GM18519 (cell line): ENCODE results near the gene FICD.
"Not testable (repeated sequence)": the region's sequence is repeated elsewhere in the genome, so short reads cannot be mapped to it uniquely, and the experiment has no call there.

Experiments
- ATAC-seq: cut with Tn5 transposase; IDR thresholded peaks from one replicate; pipeline ENCODE4 v1.9.1; 2021; ENCODE audit warnings: mild to moderate bottlenecking, moderate library complexity; ENCODE audit not compliant: unreplicated experiment, low FRiP score

The FICD gene

DNA sequence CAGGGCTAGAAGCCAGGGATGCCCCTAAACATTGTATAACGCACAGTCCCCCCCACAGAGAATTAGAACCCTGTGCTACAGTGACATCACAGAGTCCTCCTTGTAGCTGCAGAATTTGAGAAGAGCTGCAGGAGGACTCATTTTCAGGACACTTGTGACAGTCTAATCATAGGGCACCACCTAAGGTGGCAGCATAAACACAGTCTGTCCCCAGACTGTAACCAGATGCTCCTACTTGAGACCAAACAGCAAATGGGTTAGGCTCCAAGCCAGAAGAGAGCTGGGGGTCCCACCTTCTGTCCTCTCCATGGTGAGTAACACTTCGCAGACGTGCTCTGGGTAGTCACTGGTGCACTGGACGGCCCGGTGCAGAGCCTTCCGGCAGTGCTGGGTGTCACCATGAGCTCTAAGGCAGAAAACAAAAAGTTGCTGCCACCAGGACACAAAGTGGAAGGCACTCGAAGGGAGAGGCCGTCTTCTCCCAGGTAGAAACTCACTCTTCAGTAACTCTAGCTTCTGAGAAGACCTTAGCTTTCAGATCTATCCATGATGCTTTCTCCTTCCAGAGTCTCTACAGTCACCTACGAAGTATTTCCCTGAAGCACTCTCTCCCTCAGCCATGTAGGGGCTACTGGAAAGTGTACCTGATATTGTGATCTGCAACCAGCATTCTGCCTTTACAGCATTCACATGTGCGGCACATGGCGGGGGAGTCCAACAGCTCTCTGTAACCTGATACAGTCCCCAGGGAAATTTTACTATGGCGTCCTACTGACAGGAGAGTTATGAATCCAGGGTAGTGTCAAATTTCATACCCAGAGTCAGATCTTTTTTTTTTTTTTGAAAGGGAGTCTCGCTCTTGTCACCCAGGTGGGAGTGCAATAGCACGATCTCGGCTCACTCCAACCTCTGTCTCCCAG lies 17.1 kb downstream of the FICD start:
- no peak for ATAC-seq

DNA sequence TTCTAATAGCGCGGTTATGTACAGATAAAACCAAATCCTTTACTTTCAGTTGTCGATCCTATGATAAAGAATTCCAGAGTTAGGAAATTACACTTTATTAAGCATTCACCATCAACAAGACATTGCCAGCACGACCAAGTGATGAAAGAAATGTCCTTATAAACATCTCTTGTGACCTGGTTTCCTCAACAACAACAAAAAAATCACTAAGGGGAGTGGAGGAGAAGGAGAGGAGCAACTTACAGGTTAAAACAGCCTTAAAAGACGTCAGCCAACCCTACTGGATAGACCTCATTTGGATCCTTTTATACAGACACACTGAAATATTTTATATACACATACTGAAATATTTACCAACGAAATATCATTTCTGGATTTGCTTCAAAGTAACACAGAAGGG lies 23.1 kb downstream of the FICD start:
- ATAC-seq = no peak

DNA sequence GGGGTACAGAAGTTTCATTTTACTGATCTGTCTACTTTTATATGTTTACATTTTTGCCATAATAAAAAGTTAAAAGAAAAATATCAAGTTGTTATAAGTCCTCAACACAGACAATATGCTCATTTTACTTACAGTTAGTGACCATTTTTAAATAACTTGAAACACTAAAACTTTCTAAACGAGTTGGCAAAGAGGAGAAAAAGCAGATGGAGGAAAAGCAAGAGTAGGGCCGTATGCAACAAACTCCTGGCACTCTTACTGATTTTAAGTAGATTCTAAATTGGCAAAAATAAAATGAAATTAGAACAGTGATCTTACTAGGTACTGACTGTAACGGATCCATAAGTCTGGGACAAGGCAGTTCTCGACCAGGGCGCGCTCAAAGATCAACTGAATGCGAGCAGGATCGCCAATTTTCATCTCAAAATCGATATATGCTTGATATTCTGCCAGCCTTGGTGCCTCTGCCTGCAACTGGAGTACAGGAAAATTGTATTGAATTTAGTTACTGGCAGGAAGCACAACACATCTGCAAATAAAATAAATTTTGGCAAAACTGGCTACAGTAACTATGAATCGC lies 23.6 kb downstream of the FICD start:
- ATAC-seq = no peak

DNA sequence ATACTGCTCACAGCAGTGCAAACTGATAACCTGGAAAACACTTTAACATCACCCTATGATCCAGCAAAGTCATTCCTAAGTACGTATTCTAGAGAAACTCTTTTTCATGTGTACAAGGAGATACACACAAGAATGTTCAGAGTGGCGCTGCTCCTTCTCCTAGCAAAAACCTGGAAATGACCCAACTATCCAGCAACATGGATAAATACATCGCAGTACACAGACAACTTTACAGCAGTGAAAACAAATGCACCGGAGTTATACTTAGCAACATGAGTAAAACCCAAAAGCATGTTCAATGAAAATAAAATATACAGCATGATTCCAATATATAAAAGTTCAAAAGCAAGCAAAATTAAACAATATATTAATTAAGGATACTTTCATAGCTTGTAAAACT lies 27.2 kb downstream of the FICD start:
- ATAC-seq = no peak

DNA sequence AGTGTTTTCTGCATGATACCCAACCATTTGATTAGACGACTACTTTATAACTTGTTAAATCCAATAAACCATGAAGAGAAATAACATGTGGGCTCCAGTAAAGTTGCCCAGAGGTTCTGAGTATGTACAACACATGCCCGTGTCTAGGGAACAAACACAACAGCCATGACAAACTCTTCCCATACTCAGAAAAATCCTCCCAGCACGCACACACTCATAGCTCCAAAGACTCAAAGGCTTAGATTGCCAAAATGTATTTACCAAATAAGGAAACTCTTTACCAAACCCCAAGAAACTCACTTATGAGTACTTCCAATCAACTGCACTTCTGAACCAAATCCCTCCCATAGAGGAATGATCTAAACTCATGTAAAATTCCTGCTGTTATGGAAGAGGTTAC lies 28.6 kb downstream of the FICD start:
- ATAC-seq = no peak

DNA sequence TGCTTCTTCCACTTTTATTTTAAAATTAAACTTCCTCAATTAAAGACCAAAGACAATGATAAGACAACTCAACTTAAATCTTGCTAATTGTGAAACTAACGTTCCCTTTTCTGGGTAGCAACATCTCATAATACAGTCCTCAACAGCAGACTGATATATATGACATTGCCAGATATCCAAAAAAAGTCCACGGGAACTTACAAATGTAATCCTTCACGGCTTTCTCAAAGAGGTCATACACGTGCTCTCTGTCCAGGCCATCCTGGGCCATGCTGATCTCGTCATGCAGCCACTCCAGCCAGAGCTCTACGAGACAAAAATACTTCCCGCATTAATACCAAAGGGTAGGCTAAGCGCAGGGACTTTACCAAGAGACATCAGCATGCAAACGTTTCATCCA lies 32.6 kb downstream of the FICD start:
- ATAC-seq = no peak

DNA sequence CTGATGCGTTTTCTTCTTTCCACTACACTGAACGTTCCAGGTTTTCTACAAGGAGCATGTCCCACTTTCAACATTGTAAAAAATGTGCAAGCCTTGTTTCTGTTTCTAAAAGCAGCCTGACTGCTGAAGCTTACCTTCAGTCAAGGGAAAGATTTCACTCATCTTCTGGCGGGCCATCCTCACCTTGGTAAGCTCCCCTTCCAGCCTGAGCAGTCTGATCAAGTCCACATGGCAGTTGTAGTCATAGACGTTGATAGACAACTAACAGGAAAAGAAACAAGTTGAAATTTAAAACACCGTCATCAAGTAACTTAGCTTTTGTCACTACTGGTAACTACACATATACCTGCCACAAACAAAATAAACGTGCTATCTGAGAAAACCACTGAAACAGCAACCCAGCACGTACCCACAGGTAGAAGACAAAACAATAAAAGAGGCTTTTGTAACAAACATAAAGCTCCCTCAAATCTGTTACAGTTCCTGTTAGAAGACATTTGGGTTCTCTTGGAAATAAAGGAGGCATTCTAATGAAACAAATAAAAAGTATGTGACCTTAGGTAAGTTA lies 34.0 kb downstream of the FICD start:
- no peak for ATAC-seq

DNA sequence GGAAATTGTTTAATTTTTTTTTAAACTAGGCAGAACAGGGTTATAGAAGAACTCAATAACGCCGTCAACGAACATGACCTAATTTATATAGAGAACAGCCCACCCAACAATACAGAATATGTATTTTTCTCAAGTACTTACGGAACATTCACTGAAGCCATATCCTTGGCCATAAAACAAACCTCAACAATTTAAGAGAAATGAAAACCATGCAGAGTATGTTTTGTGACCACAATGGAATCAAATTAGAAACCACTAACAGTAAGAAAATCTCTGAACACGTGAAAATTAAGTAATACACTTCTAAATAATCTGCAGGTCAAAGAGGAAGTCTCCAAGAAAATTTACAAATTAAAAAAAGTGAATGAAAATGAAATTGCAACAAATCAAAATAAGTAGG lies 36.5 kb downstream of the FICD start:
- ATAC-seq = no peak

DNA sequence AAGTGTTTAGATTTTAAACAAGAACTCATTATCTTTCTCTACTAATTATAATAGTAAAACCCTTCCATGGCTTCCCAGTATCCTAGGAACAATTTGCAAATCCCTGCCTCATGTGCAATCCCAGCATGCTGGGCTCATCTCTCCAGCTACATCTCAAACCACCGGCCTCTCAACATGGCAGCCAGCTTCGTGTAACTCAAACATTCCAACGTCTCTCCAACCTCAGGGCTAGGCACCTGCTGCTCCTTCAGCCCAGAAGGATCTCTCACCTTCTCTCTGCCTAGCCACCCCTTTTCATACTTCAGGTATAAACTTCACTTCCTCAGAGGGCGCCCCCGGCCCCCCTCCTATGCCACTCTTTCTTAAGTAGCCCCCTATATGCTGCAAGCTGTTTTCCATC lies 38.7 kb downstream of the FICD start:
- ATAC-seq = no peak

DNA sequence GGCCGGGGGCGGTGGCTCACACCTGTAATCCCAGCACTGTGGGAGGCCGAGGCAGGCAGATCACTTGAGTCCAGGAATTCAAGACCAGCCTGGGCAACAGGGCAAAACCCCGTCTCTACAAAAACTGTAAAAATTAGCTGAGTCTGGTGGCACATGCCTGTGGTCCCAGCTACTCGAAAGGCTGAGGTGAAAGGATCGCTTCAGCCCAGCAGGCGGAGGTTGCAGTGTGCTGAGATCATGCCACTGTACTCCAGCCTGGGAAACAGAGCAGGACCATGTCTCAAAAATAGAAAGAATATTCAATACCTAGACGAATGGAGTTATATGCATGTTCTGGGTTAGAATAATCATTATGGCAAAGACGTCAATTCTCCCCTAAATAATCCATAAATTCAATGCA lies 40.3 kb downstream of the FICD start:
- ATAC-seq = not testable (repeated sequence)

DNA sequence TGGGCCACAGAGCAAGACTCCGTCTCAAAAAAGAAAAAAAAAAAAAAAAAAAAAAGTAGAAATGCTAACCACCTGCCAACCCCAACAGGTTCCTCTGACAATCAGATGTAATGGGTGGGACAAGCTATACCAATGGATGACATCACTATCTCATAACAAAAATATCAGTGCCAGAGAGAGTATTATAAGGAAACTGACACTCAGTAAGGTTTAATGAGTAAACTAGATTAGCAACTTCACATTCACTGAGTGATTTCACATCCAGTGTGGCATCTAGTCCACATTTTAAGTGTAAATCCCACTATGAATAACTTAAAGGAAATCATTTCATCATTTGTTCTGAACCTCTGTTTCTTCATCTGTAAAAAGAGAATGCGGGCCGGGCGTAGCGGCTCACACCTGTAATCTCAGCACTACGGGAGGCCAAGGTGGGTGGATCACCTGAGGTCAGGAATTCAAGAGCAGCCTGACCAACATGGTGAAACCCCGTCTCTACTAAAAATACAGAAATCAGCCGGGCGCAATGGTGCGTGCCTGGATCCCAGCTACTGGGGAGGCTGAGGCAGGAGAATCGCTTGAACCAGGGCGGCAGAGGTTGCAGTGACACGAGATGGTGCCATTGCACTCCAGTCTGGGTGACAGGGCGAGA lies 44.1 kb downstream of the FICD start:
- no peak for ATAC-seq

DNA sequence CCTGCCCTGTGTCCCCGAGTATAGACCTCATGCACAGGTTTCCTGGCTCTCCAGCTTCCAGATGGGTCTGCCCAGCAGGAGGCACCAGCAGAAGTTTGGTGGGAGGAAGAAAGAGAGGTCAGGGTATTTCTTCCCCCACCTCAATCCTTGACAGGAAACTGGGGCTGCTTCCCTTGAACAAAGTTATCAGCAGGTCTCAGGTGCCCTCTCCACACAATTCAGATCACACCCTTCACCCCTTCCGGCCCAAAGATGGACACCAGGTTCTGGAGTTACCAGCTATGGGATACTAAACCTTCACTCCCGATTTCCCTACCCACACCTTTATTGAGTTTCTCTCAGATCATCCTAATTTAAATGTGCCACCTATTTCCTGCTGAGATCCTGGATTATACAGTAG lies 44.7 kb downstream of the FICD start:
- ATAC-seq = no peak

DNA sequence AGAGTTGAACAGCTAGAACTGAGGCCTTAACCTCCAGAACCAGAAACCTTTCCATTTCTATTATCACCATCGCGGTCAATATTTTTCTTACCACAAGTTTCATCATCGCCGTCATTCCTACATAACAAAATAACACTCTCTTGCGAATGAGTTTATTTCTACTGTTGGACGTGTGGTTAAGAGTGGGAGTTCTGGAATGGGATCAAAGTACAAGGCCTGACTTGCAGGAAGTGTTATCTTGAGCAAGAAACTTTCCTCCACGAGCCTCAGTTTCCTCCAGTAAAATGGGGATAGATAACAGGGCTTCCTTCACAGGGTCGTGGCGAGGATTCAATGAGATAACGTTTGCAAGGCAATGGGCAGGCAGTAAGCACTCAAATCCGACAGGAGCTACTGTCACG lies 45.2 kb downstream of the FICD start:
- no peak for ATAC-seq

DNA sequence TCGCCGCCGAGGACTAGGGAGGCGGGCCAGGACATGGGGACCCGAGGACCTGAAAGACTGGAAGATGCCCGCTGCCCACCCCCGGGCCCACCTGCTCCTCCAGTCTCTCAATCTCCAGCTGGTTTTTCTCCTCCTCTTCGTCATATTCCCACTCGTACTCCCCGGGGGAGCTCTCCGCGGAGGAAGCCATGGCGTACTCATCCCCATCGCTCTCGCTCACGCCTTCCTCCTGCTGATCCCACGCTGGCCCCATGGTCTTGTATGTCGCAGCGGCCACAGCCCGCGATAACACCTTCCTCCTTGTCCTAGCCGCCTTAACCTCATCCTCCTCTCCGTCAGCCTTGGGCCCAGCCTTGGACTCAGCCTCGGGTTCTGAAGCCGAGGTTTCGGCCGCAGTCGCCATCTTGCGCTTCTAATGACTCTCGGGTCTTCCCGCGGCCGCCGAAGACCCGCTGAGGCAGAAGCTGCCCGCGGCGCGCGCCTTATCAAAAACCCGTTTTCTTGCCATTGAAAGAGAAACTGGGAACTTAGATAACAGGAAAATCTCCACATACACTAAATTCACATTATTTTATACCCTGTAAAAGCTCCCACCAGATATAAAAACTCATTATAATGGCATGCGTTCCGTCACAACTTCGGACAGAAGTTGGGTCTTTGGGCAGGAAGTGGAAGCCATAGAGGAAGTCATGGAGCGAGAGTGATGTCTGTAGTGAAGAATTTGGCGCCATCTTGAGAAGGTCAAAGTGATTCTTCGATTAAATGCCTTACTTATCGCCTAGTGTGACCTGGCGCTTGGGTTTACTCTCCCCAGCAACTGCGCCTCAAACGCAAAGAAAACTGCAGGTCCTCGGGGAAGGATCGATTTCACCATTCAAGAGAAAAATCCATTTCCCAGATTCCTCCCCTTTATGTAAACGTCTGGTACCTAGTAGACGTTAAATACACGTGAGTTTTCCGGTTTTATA lies 46.0 kb downstream of the FICD start, which contains the start of gene SART3:
TSS of gene SART3 (minus strand) at position 422 of the 968 bp plus-strand sequence. CDS start at position 403, 19 bp downstream.
- ATAC-seq = peak; percentile 31

DNA sequence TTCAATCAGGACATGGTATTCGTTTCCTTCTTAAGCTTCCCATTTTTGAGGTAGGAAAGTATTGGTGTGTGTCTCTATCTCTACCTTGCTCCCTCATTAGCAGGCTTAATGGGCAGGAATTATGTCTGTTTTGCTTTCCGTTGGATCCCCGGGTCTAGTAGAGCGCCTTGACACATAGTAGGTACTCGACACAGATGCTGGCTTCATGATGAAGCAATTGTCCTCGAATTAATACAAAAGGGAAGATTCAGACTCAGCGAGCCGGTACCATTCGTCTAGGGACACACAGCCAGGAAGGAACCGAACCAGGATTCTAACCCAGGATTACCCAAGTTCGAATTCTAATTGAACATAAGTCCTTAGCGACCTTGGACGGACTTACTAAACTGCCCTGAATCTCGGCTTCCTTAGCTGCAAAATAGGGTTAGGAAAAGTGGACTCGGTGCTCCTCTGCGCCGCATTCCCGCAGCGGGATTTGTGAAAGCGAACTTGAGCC lies 46.8 kb downstream of the FICD start:
- ATAC-seq = no peak

DNA sequence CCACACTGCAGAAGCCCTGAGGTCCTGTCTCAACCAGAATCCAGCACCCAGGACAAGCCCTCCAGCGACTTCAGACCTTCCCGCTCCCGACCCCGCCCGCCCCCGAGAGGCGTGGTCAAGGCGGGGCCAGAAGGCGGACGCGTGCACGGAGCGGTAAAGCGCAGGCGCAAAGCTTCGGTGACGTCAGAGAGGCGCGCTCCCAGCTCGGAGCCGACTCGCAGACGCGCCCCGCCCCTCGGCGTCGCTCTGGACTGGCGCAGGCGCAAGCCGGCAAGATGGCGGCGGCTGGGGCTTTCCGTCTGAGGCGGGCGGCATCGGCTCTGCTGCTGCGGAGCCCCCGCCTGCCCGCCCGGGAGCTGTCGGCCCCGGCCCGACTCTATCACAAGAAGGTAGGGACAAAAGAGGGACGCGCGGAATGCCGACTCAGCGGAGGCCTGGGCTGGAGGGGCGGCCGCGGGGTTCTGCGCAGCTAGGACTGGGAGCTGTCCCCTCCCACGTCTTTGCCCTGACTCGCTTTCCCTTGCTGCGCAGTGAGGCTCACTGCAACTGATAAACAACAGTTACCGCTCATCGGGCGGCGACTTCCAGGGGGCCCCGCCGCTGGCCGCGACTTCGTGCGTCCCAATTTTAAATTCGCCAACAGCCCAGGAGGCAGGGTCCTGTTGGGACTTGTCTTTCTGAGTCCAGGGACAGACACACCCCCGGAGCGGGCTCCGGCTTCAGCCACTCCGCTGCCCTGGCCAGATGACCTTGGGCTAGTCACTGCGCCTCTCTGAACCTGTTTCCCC lies 47.5 kb downstream of the FICD start, which contains the start of gene ISCU:
TSS of gene ISCU (plus strand) at position 249 of the 788 bp plus-strand sequence. CDS start at position 276, 27 bp downstream.
- peak; percentile 50 for ATAC-seq

DNA sequence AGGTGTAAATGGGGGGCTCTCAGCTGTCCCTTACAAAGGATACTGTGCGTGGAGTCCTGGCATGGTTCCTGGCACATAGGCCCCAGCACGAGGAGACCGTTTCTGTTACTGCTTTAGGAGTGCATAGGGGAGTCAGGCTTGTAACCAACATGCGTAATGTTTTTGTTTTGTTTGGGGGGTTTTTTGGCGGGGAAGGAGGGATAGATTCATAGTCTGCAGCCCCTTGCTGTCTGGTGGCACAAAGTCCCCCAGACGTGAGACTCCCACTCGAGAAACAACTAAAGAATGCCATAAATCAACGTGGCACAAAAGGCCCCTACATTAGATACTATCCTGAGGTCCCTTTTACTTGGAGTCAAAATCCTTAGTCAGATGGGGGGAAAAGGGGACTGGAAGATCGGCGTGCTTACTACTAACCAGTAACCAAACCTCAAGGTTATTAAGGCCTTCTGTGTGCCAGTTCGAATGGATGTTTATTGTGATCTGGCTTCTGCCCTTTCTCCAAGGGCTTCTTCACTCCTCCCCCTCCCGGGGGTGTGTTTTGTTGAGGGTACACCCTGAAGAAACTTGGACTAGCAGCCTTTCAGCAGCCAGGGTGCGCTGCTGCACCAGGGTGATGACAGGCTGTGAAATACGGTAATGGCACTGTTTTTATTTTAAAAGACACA lies 48.2 kb downstream of the FICD start:
- no peak for ATAC-seq

DNA sequence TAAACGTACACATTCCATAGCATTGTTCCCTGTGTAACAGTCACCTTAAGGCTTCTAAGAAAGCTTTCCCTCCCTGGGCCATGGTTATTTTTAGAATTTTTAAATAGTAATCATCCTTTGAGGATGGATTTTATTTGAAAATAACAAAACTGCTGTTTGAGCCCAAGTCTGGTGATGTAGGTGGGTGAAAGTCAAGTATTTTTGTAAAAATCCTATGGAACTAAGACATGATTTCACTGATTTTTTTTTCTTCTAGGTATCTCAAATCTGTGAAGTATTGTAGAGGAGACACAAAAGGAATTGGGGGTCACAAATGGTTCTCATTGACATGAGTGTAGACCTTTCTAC lies 48.7 kb downstream of the FICD start:
- ATAC-seq = no peak

DNA sequence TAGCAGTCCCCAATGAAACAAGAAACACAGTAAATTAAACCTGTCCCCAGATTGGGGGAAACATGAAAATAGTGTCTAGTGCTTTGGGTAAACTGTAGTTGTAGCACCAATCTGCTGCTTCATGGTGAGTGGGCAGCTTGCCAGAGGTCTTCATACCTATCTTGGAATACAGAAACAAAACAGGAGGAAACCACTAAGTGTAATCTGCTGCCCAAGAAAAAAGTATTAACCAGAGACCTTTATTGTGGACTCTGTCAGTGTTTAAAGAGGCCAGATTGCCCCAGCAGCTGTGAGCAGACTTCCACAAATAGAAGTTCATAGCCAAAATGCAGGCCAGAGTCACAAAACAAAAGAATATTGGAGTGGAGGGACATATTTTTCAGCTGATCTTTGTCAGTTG lies 49.6 kb downstream of the FICD start:
- ATAC-seq = no peak
